AG08395 (cell line): Measurements from ENCODE around the gene UBE3D.
"Not testable (repeated sequence)": the region's sequence is repeated elsewhere in the genome, so short reads cannot be mapped to it uniquely, and the experiment has no call there.

Experiments
- DNase-seq: peaks from one replicate; pipeline ENCODE4 v3.0.0; 2012; ENCODE audit warnings: mixed read lengths, low spot score

UBE3D gene

GRCh38 chr6:82978362-82978945, 87.2 kb downstream of the UBE3D start:
- no peak for DNase-seq

GRCh38 chr6:82976179-82976578, 89.5 kb downstream of the UBE3D start:
- DNase-seq: no peak

- no peak for DNase-seq
Observed at GRCh38 chr6:82971877-82972460, 93.7 kb downstream of the UBE3D start.

GRCh38 chr6:82970839-82971238, 94.8 kb downstream of the UBE3D start:
- DNase-seq: no peak

- DNase-seq: no peak
Observed at GRCh38 chr6:82968708-82969107, 96.9 kb downstream of the UBE3D start.

GRCh38 chr6:82963191-82963925, 102.3 kb downstream of the UBE3D start:
- DNase-seq: no peak

GRCh38 chr6:82959385-82959941, 106.2 kb downstream of the UBE3D start:
- DNase-seq: peak; percentile 63

- no peak for DNase-seq
Observed at GRCh38 chr6:82958551-82958950, 107.1 kb downstream of the UBE3D start.

GRCh38 chr6:82957868-82958245, 107.8 kb downstream of the UBE3D start:
- no peak for DNase-seq

- DNase-seq: no peak
Observed at GRCh38 chr6:82957171-82957867, 108.3 kb downstream of the UBE3D start.

- DNase-seq: peak; percentile 75
Observed at GRCh38 chr6:82955841-82956240, 109.8 kb downstream of the UBE3D start.

GRCh38 chr6:82954937-82955577, 110.6 kb downstream of the UBE3D start:
- DNase-seq: peak; percentile 16

GRCh38 chr6:82954356-82954755, 111.3 kb downstream of the UBE3D start:
- no peak for DNase-seq

GRCh38 chr6:82953871-82954270, 111.8 kb downstream of the UBE3D start:
- DNase-seq: no peak

GRCh38 chr6:82951935-82952334, 113.7 kb downstream of the UBE3D start:
- no peak for DNase-seq

GRCh38 chr6:82951389-82951788, 114.3 kb downstream of the UBE3D start:
- no peak for DNase-seq

GRCh38 chr6:82930915-82931314, 134.7 kb downstream of the UBE3D start:
- not testable (repeated sequence) for DNase-seq

- DNase-seq: peak; percentile 14
Observed at GRCh38 chr6:82924799-82925535, 140.7 kb downstream of the UBE3D start.

- DNase-seq: no peak
Observed at GRCh38 chr6:82921258-82921657, 144.4 kb downstream of the UBE3D start.

- DNase-seq: no peak
Observed at GRCh38 chr6:82917346-82918064, 148.1 kb downstream of the UBE3D start.

- DNase-seq: no peak
Observed at GRCh38 chr6:82915666-82916065, 150.0 kb downstream of the UBE3D start.
